GM10266 (cell line): ENCODE measurements around the gene PRCC.

ENCODE experiments used
- DNase-seq: peaks from one replicate; pipeline ENCODE4 v3.0.0; 2012; ENCODE audit errors: extremely low spot score
- CTCF ChIP-seq: IDR thresholded peaks from 2 replicates; pipeline ENCODE4 v1.5.1; 2012; ENCODE audit warnings: mild to moderate bottlenecking, low read depth; ENCODE audit not compliant: control insufficient read depth, insufficient read depth; ENCODE audit errors: missing control alignments

The PRCC gene

GRCh38 chr1:156789621-156790318, 22.4 kb downstream of the PRCC start:
- no peak for DNase-seq
- TF ChIP-seq CTCF, result no peak

- no peak for DNase-seq
- no peak for TF ChIP-seq CTCF
Measured at GRCh38 chr1:156794506-156795373, 27.4 kb downstream of the PRCC start.

- no peak for DNase-seq
- no peak for TF ChIP-seq CTCF
Measured at GRCh38 chr1:156795374-156795733, 28.0 kb downstream of the PRCC start.

GRCh38 chr1:156795787-156796186, 28.5 kb downstream of the PRCC start:
- DNase-seq, result no peak
- no peak for TF ChIP-seq CTCF

GRCh38 chr1:156796340-156797097, 29.2 kb downstream of the PRCC start:
- no peak for DNase-seq
- TF ChIP-seq CTCF, result no peak

GRCh38 chr1:156797212-156797871, 30.0 kb downstream of the PRCC start:
- TF ChIP-seq CTCF, result peak; percentile 82
- DNase-seq, result peak; percentile 60
